ENCODE data around the gene SORCS1.

DNA sequence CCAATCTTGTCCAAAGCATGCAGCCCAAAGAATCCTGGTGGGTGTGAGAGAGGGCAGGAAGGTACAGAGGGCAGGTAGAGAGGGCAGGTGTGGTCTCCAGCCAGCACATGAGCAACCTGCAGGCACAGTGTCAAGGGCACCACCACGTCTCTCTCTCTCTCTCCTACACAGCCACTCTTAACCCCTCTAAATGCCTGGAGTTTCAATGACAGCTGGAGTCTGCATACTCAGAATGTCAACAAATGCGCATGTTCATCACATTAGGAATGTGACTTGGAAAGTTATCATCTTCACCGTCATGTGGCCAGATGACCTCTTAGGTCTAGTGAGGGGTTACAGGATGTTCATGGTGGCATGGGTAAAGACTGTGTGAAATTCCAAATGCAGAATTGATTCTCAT lies 456.8 kb downstream of the SORCS1 start:
- TF ChIP-seq, protein P1, sequence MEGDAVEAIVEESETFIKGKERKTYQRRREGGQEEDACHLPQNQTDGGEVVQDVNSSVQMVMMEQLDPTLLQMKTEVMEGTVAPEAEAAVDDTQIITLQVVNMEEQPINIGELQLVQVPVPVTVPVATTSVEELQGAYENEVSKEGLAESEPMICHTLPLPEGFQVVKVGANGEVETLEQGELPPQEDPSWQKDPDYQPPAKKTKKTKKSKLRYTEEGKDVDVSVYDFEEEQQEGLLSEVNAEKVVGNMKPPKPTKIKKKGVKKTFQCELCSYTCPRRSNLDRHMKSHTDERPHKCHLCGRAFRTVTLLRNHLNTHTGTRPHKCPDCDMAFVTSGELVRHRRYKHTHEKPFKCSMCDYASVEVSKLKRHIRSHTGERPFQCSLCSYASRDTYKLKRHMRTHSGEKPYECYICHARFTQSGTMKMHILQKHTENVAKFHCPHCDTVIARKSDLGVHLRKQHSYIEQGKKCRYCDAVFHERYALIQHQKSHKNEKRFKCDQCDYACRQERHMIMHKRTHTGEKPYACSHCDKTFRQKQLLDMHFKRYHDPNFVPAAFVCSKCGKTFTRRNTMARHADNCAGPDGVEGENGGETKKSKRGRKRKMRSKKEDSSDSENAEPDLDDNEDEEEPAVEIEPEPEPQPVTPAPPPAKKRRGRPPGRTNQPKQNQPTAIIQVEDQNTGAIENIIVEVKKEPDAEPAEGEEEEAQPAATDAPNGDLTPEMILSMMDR (conservative IDR thresholded peaks at IDR 0.05; ENCODE audit: low read depth in 2 of 2) = no peak
- TF ChIP-seq, protein P2, sequence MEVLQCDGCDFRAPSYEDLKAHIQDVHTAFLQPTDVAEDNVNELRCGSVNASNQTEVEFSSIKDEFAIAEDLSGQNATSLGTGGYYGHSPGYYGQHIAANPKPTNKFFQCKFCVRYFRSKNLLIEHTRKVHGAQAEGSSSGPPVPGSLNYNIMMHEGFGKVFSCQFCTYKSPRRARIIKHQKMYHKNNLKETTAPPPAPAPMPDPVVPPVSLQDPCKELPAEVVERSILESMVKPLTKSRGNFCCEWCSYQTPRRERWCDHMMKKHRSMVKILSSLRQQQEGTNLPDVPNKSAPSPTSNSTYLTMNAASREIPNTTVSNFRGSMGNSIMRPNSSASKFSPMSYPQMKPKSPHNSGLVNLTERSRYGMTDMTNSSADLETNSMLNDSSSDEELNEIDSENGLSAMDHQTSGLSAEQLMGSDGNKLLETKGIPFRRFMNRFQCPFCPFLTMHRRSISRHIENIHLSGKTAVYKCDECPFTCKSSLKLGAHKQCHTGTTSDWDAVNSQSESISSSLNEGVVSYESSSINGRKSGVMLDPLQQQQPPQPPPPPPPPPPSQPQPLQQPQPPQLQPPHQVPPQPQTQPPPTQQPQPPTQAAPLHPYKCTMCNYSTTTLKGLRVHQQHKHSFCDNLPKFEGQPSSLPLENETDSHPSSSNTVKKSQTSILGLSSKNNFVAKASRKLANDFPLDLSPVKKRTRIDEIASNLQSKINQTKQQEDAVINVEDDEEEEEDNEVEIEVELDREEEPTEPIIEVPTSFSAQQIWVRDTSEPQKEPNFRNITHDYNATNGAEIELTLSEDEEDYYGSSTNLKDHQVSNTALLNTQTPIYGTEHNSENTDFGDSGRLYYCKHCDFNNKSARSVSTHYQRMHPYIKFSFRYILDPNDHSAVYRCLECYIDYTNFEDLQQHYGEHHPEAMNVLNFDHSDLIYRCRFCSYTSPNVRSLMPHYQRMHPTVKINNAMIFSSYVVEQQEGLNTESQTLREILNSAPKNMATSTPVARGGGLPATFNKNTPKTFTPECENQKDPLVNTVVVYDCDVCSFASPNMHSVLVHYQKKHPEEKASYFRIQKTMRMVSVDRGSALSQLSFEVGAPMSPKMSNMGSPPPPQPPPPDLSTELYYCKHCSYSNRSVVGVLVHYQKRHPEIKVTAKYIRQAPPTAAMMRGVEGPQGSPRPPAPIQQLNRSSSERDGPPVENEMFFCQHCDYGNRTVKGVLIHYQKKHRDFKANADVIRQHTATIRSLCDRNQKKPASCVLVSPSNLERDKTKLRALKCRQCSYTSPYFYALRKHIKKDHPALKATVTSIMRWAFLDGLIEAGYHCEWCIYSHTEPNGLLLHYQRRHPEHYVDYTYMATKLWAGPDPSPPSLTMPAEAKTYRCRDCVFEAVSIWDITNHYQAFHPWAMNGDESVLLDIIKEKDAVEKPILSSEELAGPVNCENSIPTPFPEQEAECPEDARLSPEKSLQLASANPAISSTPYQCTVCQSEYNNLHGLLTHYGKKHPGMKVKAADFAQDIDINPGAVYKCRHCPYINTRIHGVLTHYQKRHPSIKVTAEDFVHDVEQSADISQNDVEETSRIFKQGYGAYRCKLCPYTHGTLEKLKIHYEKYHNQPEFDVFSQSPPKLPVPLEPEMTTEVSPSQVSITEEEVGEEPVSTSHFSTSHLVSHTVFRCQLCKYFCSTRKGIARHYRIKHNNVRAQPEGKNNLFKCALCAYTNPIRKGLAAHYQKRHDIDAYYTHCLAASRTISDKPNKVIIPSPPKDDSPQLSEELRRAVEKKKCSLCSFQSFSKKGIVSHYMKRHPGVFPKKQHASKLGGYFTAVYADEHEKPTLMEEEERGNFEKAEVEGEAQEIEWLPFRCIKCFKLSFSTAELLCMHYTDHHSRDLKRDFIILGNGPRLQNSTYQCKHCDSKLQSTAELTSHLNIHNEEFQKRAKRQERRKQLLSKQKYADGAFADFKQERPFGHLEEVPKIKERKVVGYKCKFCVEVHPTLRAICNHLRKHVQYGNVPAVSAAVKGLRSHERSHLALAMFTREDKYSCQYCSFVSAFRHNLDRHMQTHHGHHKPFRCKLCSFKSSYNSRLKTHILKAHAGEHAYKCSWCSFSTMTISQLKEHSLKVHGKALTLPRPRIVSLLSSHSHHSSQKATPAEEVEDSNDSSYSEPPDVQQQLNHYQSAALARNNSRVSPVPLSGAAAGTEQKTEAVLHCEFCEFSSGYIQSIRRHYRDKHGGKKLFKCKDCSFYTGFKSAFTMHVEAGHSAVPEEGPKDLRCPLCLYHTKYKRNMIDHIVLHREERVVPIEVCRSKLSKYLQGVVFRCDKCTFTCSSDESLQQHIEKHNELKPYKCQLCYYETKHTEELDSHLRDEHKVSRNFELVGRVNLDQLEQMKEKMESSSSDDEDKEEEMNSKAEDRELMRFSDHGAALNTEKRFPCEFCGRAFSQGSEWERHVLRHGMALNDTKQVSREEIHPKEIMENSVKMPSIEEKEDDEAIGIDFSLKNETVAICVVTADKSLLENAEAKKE (CRISPR knock-in tag; IDR thresholded peaks at IDR 0.05) = peak; percentile 29; the same call in 1 of the 2 replicates
- no peak for TF ChIP-seq CREB1 (CRISPR knock-in tag; IDR thresholded peaks at IDR 0.05; ENCODE audit: low read depth)
- TF ChIP-seq EZH2 (IDR thresholded peaks at IDR 0.05; ENCODE audit: low read depth, unreplicated experiment) = no peak
- TF ChIP-seq EZH2phosphoT487 (IDR thresholded peaks at IDR 0.05; ENCODE audit: unreplicated experiment) = no peak
- no peak for TF ChIP-seq POLR2AphosphoS5 (IDR thresholded peaks at IDR 0.05; ENCODE audit: low read depth)
- no peak for TF ChIP-seq NANOG (IDR thresholded peaks at IDR 0.05; ENCODE audit: borderline replicate concordance)
- TF ChIP-seq, protein P3, sequence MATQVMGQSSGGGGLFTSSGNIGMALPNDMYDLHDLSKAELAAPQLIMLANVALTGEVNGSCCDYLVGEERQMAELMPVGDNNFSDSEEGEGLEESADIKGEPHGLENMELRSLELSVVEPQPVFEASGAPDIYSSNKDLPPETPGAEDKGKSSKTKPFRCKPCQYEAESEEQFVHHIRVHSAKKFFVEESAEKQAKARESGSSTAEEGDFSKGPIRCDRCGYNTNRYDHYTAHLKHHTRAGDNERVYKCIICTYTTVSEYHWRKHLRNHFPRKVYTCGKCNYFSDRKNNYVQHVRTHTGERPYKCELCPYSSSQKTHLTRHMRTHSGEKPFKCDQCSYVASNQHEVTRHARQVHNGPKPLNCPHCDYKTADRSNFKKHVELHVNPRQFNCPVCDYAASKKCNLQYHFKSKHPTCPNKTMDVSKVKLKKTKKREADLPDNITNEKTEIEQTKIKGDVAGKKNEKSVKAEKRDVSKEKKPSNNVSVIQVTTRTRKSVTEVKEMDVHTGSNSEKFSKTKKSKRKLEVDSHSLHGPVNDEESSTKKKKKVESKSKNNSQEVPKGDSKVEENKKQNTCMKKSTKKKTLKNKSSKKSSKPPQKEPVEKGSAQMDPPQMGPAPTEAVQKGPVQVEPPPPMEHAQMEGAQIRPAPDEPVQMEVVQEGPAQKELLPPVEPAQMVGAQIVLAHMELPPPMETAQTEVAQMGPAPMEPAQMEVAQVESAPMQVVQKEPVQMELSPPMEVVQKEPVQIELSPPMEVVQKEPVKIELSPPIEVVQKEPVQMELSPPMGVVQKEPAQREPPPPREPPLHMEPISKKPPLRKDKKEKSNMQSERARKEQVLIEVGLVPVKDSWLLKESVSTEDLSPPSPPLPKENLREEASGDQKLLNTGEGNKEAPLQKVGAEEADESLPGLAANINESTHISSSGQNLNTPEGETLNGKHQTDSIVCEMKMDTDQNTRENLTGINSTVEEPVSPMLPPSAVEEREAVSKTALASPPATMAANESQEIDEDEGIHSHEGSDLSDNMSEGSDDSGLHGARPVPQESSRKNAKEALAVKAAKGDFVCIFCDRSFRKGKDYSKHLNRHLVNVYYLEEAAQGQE (IDR thresholded peaks at IDR 0.05; ENCODE audit: unreplicated experiment) = no peak
- TF ChIP-seq ZNF331 (CRISPR knock-in tag; IDR thresholded peaks at IDR 0.05; ENCODE audit: low read depth) = no peak
- TF ChIP-seq, protein P4, sequence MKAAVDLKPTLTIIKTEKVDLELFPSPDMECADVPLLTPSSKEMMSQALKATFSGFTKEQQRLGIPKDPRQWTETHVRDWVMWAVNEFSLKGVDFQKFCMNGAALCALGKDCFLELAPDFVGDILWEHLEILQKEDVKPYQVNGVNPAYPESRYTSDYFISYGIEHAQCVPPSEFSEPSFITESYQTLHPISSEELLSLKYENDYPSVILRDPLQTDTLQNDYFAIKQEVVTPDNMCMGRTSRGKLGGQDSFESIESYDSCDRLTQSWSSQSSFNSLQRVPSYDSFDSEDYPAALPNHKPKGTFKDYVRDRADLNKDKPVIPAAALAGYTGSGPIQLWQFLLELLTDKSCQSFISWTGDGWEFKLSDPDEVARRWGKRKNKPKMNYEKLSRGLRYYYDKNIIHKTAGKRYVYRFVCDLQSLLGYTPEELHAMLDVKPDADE (IDR thresholded peaks at IDR 0.05) = no peak
- TF ChIP-seq JUNB (IDR thresholded peaks at IDR 0.05; ENCODE audit: unreplicated experiment) = no peak
- no peak for TF ChIP-seq STAT1 (IDR thresholded peaks at IDR 0.05; ENCODE audit: unreplicated experiment)

Data from GM23338 (cell line).